ENCODE results near the gene ACSL4.
"Not testable (repeated sequence)": the region's sequence is repeated elsewhere in the genome, so short reads cannot be mapped to it uniquely, and the experiment has no call there.

ACSL4 gene

GRCh38 chrX:109732017-109732801 lies 848 bp downstream of the ACSL4 start:
- peak in 12 of 56 donors; percentile 0 to 49 (median 16) for DNase-seq

GRCh38 chrX:109728173-109728535 lies 4.9 kb downstream of the ACSL4 start:
- DNase-seq: no peak

GRCh38 chrX:109724971-109725370 lies 8.1 kb downstream of the ACSL4 start:
- DNase-seq: not testable (repeated sequence)

GRCh38 chrX:109720947-109721346 lies 12.1 kb downstream of the ACSL4 start:
- DNase-seq: no peak

GRCh38 chrX:109719264-109719663 lies 13.8 kb downstream of the ACSL4 start:
- DNase-seq: no peak

- DNase-seq: no peak
Measured at GRCh38 chrX:109716431-109717028, 16.5 kb downstream of the ACSL4 start.

- DNase-seq: no peak
Measured at GRCh38 chrX:109714340-109714958, 18.6 kb downstream of the ACSL4 start.

GRCh38 chrX:109710181-109710580 lies 22.9 kb downstream of the ACSL4 start:
- DNase-seq: no peak

GRCh38 chrX:109709129-109709631 lies 23.9 kb downstream of the ACSL4 start:
- no peak for DNase-seq

GRCh38 chrX:109707720-109708119 lies 25.3 kb downstream of the ACSL4 start:
- no peak for DNase-seq

- DNase-seq: no peak
Measured at GRCh38 chrX:109707319-109707718, 25.7 kb downstream of the ACSL4 start.

- DNase-seq: no peak
Measured at GRCh38 chrX:109704563-109704962, 28.5 kb downstream of the ACSL4 start.

- no peak for DNase-seq
Measured at GRCh38 chrX:109697855-109698254, 35.2 kb downstream of the ACSL4 start.

- DNase-seq: no peak
Measured at GRCh38 chrX:109696146-109696740, 36.8 kb downstream of the ACSL4 start.

- no peak for DNase-seq
Measured at GRCh38 chrX:109695637-109696036, 37.4 kb downstream of the ACSL4 start.

GRCh38 chrX:109691752-109692151 lies 41.3 kb downstream of the ACSL4 start:
- DNase-seq: no peak

- no peak for DNase-seq
Measured at GRCh38 chrX:109691277-109691676, 41.8 kb downstream of the ACSL4 start.

- DNase-seq: no peak
Measured at GRCh38 chrX:109687903-109688302, 45.2 kb downstream of the ACSL4 start.

- no peak for DNase-seq
Measured at GRCh38 chrX:109685656-109686078, 47.4 kb downstream of the ACSL4 start.

- DNase-seq: no peak
Measured at GRCh38 chrX:109684136-109684535, 48.9 kb downstream of the ACSL4 start.

GRCh38 chrX:109681475-109682081 lies 51.5 kb downstream of the ACSL4 start:
- no peak for DNase-seq

GRCh38 chrX:109679820-109680219 lies 53.2 kb downstream of the ACSL4 start:
- DNase-seq: no peak
